GM18867 (cell line): ENCODE results near the gene FAM72B.
"Not testable (repeated sequence)": the region's sequence is repeated elsewhere in the genome, so short reads cannot be mapped to it uniquely, and the experiment has no call there.

ENCODE experiments used
- ATAC-seq: cut with Tn5 transposase; IDR thresholded peaks from one replicate; pipeline ENCODE4 v1.9.1; 2021; ENCODE audit warnings: mild to moderate bottlenecking, moderate library complexity; ENCODE audit not compliant: unreplicated experiment

FAM72B gene

GRCh38 chr1:121155671-121156358 lies 28.3 kb downstream of the FAM72B start:
- ATAC-seq, result not testable (repeated sequence)

GRCh38 chr1:121154811-121155210 lies 29.3 kb downstream of the FAM72B start:
- not testable (repeated sequence) for ATAC-seq

GRCh38 chr1:121152788-121153187 lies 31.4 kb downstream of the FAM72B start:
- ATAC-seq, result not testable (repeated sequence)

GRCh38 chr1:121151294-121151693 lies 32.8 kb downstream of the FAM72B start:
- ATAC-seq, result not testable (repeated sequence)

GRCh38 chr1:121148489-121149190 lies 35.5 kb downstream of the FAM72B start:
- peak; percentile 61 for ATAC-seq

- not testable (repeated sequence) for ATAC-seq
Measured at GRCh38 chr1:121140393-121140792, 43.7 kb downstream of the FAM72B start.

- not testable (repeated sequence) for ATAC-seq
Measured at GRCh38 chr1:121131494-121131893, 52.6 kb downstream of the FAM72B start.

- ATAC-seq, result not testable (repeated sequence)
Measured at GRCh38 chr1:121118480-121118824, 65.7 kb downstream of the FAM72B start.
